Ramos (cell line): Measurements from ENCODE around the gene ARHGAP33.
"Not testable (repeated sequence)": the region's sequence is repeated elsewhere in the genome, so short reads cannot be mapped to it uniquely, and the experiment has no call there.

Experiments used
- in situ Hi-C: fragments of 300-500 bp; cut with MboI; formaldehyde crosslinking; loops from one replicate; pipeline ENCODE4 v1.14.3; 2022; ENCODE audit warnings: low sequenced_read_pairs; ENCODE audit not compliant: unreplicated experiment

The ARHGAP33 gene

DNA sequence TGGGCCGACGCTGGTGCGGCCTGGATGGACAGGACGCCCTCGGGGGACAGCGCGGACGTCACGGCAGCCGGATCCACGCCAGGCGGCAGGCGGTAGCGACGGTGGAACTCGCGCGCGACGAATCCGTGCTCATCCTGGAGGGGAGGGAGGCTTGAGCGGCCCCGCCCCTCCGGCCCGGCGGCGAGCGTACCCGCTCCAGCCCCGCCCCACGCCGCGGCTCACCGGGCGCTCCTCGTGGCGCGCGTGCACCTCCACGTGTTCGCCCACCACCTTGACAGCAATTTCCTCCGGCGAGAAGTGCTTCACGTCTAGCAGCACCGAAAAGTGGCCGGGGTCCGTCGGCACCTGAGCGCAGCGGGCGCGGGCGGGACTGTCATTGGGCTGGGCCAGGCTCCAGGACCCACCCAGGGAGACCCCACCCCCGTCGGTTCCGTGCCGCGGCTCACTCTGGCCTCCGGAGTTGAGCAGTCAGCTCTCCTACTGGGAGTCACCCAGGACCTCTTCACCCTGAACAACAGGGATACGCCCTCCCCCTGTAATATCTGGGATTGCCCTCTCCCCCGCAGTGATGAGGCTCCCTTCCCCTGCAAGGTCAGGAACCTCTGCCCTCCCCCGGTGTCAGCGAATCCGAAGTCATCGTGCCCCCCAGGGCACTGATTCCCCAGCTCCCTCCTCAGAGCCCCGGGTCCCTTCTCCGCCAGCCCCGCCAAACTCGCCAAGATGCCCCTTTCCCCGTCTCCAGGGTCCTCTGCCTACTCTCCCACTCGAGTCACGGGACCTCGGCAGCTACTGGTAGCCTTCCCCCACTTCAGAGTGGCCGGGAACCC lies 19.6 kb upstream of the ARHGAP33 start:
- in situ Hi-C loops = no loop called here

DNA sequence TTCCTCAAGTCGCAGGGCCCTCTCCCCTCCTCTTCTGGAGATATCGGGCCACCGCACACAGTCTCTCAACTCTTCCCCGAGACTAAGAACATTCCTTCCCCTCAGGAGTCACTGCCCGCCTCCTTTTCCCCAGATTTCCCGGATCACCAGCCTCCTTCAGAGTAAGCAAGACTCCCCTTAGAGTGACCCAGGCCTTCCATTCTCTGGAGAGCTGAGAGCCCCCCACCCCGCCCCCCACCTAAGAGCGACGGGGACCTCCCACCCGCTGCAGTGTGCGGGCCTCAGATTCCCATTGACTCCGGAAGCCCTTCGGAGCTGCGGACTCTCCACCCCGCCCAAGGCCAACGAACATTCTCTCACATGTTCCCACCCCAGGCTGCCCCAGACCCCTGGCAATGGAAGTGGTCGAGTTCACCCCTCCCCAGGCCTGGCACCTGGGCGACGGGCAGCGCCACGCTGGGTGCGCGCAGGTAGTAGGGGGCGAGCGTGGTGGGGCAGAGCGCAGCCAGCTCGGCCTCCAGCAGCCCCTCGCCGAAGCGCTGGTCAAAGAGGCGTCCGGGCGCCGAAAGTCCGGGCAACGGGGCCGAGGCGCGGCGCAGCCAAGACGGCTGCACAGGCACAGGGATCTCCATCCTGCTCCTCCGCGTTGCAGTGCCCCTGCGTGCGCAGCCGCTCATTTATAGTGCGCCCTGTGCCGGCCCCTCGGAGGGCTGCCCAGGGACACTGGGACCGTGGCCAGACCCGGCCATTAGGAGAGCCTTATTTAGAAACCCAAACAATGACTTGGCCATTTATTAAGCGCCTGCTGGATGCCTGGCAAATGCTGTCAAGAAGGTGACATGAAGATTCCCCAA lies 18.8 kb upstream of the ARHGAP33 start, which contains the start of gene HSPB6:
HSPB6 (minus strand) TSS at position 653 of the 854 bp plus-strand sequence; CDS start at position 632, 21 bp downstream.
- in situ Hi-C loops = no loop called here

DNA sequence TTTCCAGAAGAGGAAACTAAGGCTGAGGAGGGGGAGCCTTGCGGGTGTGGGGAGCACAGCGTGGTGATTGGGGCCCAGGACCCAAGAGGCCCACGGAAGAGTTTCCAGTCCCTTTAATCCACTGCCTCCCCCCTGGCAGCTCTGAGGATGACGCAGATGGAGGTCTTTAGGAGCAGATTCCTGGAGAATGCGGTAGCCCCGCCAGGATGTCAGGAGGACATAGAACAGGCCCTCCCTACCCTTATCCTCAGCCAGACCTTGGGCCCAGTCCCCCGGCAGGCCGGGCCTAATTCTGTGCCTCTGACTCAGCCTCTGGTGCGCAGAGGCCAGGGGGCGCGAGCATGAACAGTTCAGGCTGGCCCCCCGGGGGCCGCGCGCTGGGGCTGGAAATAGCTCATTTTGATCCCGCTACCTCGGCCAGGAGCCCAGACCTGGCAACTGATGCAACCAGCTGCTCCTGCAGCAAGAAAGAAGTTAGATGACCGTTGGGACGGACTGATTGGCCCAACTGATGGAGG lies 18.1 kb upstream of the ARHGAP33 start:
- in situ Hi-C loops = no loop called here

DNA sequence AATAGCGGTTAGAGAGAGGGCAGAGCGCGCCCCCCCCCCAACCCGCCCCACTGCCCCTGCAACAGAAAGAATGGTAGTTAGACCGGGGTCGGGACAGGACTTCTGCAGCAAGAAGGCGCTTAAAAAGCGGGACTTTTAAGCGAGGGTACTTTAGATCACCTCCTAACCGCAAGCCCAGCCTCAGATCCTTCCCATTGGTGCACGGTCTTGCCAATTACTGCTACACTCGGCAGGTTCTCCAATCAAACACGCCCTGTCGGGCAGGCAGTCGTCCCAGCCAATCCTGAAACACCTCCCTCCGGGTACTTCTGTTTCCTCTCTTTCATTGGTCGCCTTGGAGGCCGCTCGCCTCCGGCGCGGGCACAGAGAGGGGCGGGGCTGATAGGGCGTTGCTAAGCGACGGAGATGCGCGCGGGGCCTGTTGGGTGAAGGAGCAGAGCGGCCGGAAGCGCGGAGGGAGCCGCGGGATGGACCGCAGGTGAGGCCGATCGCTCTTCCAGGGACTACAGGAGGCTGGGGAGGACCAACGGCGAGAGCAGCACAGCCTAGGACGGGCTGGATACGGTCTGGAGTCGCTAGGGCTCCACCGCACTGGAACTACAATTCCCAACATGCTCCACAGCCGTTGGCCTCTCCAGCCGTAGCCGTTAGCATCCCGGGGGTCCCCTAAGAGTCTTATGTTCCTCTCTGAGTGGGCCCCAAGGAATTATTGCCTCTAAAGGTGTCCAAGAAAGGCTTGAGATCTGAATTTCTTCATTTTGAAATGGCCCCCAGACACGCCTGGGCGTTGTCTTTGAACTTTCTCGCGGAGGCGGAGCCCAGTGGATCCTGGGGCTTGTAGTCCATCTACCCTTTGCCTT lies 17.4 kb upstream of the ARHGAP33 start, which contains the start of gene PROSER3:
PROSER3 (plus strand) TSS at position 428 of the 860 bp plus-strand sequence; CDS start at position 468, 40 bp downstream.
- in situ Hi-C loops = no loop called here

DNA sequence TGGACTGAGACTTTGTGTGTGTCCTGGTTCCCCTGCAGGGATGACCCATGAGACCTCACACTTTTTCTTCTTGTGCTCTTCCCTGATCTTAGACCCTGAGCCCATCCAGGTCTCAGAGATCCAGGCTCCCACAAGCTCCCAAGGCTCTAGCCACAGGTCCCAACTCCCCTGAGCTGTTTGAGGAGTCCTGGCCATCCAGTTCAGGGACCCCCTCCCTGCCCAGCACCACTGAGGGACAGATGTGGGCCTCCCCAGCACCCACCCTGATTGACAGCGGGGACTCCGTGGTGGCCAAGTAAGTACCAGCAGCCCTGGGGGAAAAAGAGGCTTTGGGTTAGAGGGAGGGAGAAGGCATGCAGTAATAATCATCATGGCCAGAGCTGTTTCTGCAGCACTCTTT lies 15.7 kb upstream of the ARHGAP33 start:
- in situ Hi-C loops = no loop called here

DNA sequence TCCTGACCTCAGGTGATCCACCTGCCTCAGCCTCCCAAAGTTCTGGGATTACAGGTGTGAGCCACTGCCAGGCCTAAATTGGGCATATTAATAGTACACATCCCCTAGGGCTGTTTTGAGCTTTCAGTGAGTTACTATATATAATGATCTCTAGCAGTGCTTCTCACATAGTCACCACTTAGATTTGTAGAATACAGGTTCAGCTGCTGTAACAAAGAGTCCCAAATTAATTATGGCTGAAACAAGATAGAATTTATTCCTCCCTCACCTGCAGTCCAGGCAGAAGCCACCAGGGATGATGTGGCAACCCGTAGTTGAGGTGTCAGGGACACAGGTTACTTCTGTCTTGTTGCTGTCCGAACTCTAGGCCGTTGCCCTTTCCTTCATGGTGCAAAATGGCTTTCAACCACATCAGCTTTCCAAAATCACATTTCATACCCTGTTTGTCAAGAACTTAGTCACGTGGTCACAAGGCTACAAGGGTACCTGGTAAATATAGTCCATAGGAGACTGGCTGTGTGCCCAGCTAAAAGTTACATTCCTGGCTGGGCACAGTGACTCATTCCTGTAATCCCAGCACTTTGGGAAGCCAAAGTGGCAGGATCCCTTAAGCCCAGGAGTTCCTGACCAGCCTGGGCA lies 14.5 kb upstream of the ARHGAP33 start:
- in situ Hi-C loops = no loop called here

DNA sequence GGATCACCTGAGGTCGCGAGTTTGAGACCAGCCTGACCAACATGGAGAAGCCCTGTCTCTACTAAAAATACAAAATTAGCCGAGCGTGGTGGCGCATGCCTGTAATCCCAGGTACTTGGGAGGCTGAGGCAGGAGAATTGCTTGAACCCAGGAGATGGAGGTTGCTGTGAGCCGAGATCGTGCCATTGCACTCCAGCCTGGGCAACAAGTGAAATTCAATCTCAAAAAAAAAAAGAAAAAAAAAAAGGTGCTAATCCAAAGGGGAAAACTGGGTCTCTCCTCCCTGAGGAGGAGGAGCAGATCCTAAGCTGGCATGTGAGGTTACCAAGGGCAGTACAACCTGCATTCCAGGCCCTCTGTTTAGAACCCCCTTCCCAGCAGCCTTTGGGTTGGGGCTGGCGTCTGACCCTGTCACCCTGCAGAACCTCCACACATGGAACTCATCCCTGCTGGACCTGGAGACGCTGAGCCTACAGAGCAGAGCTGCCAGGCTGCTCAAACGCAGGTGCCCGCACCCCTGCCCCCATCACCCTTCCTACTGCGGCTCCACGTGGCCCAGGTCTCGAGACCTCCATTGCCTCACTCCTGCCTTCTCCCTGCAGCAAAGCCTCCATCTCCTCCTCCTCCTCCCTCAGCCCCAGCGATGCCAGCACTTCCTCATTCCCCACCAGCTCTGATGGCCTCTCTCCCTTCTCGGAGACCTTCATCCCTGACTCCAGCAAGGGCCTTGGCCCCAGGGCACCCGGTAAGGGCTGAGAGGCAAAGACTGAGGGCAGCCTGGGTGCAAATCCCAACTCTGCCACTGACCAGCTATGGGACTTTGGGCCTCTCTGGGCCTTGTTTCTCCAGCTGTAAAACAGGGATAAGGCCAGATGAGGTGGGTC lies 10.7 kb upstream of the ARHGAP33 start:
- in situ Hi-C loops = no loop called here

DNA sequence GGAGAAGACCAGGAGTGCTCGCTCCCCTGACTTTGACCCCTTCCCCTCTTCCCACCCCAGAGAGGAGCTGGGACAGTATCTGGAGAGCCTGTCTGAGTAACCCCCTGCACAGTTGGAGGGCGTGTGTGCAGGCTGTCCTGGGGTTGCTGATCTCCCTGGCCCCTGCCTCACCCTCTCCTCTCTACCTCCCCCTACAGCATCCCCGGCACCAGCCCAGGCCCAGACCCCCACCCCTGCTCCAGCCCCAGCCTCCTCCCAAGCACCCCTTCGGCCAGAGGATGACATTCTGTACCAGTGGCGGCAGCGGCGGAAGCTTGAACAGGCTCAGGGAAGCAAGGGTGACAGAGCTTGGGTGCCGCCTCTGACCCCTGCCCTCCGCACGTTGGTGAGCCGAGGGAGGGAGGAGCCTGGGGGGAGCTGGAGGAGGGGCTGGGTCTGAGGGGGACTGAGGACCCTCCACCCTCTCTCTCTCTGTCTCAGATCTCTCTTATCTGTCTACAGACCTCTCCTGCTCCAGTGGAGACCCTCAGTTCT lies 8.7 kb upstream of the ARHGAP33 start:
- in situ Hi-C loops = no loop called here

DNA sequence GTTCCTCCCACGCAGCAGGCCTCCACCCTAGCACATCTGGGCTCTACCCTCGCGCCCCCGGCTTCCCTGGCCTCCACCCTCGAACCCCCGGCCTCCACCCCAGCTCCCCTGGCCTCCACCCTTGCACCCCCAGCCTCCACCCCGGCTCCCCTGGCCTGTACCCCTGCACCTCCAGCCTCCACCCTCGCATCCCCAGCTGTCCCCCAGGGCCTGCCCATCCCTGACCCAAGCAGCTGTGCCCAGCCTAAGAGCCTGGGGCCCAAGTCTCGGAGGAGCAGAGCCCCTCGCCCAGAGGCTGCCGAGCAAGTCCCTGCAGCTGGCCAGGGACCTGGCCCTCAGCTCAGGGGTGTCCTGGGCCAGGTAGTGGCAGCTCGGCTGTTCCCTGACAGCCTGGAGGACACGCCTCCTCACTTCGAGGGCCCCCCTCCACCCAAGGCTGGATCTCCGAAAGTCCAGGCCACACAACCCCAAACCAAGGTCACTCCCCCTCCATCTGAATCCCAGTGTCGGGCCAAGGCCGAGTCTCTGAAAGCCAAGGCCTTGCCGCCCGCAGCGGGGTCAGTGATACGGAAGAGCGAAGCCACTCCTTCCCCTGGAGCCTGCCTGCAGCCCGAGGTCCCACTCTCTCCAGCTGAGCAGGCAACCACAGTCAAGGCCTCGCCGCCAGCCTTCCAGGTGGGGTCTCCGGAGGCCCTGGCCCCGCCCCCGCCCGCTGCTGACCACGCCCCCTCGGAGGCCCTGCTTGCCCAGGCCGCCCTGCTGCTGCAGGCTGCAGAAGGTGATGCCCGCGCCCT lies 7.9 kb upstream of the ARHGAP33 start:
- in situ Hi-C loops = no loop called here

DNA sequence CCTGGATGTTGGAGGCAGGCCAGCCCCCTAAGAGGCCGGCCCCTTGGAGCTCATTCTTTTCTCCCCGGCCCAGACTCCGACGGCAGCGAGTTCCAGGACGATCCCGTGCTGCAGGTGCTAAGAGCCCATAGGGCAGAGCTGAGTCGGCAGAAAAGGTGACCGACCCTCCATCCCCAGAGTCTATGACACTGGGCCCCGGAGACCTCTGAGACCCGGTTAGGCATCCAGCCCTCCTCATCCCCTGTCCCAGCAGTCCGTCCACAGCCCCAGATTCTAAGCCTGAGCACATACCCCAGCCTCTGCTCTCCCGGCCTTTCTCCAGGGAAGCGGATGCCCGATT lies 7.3 kb upstream of the ARHGAP33 start:
- in situ Hi-C loops = no loop called here

DNA sequence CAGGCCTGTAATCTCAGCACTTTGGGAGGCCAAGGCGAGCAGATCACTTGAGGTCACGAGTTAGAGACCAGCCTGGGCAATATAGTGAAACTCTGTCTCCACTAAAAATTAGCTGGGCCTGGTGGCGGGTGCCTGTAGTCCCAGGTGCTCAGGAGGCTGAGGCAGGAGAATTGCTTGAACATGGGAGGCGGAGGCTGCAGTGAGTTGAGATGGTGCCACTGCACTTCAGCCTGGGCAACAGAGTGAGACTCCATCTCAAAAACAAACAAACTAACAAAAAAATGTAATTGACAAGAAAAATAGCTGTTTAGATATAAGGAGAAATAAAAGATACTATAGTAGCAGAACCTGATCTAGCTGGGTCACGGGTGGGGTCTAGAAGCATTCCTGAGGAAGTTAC lies 3.0 kb upstream of the ARHGAP33 start:
- in situ Hi-C loops = not testable (repeated sequence)

DNA sequence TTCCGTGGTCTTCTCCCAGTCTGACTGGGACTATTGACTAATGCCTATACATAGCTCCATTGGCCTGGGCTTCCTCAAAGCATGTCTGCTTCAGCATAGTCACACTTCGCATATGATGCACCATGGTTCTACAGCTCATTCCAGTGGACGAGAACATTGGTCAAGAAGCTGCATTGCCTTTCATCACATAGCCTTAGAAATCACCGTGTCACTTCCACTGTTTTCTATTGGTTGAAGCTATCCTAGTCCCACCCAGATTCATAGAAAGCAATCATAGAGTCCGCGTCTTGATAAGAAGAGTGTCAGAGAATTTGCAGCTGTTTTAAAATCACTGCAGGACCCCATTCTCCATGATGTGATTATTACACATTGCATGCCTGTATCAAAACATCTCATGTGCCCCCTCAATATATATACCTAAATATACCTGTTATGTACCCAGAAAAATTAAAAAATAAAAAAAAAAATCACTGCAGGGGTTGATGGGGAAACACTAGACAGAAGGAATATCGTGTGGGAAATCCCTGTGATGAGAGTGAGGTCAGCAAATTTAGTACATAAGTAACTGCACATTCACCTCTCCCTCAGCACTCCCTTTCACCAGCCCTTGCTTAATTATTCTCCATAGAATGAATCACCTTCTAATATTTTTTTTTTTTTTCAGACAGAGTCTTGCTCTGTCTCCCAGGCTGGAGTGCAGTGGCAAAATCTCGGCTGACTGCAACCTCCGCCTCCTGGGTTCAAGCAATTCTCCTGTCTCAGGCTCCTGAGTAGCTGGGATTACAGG lies 2.2 kb upstream of the ARHGAP33 start:
- in situ Hi-C loops = no loop called here

DNA sequence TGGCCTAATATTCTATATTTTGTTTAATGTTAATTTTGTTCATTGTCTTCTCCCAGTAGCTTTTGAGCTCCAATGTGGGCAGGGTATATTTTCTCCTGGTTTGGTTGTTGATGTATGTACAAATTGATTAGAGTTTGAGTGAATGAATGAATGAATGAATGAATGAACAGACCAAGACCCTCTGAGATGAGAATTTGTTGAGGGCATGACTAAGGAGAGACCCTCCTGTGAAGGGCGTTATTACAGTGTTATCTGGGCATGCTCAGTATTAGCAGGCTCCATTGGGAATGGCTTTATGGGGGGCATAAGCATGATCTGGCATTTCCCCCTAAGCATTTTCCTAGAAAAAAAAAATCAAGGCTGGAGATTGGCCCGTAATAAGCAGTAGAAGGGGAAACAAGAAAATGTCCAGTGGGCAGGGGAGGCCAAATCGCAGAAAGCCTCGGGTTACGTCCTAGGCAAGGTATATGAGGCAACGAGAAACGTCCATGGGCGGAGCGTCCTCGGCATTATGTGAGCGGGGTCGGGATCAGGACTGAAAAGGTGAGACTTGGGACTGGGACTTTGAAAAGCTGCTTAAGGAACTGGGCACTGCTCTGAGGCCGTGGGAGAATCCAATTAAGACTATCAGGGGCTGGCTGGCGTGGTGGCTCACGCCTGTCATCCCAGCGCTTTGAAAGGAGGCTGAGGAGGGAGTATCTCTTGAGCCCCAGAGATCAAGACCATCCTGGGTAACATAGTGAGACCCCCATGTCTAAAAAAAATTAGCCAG lies 904 bp upstream of the ARHGAP33 start:
- in situ Hi-C loops = no loop called here

DNA sequence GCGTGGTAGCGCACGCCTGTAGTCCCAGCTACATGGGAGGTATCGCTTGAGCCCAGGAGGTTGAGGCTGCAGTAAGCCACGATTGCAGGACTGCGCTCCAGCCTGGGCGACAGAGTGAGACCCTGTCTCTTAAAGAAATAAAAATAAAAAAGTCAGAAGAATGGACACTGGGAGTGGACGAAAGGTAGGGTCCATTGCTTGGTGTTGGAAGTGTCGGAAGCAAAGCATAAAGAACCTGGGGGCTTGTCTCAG lies 392 bp upstream of the ARHGAP33 start:
- in situ Hi-C loops = no loop called here

DNA sequence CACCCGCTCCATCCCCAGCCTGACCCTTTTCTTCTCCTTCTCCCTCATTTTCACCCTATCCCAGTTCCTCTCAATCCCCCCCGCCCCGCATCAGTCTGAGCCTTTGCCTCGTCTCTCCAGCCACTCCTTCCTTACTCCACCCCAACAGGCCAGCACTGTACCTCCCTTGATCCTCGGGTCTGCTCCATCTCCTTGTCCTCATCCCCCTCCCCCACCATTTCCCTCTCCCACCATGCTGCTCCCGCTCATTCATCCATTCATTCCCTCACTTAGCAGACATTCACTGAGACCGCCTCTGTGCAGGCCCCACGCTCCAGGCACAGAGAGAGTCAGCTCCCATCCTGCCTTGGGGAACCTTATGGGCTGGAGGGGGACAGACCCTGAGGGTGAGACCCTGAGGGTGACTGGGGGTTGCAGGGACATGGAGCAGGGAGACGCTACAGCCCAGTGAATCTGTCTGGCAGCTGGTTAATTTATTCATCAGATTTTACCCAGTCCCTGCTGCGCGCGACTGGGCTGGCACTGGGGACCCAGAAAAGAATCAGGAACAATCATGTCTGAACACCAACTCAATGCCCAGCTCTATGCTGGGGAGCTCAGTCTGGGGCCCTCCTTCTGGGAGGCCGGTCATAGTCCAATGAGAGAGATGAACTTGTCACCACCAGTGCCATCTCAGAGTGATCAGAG lies 881 bp downstream of the ARHGAP33 start:
- in situ Hi-C loops = no loop called here
